IPS DF 4.7 (cell line): ENCODE measurements around the gene TCF7L2.
"Not testable (repeated sequence)": the region's sequence is repeated elsewhere in the genome, so short reads cannot be mapped to it uniquely, and the experiment has no call there.

Source experiments
- DNase-seq: peaks from one replicate; pipeline ENCODE4 v3.0.0-alpha.2; 2013; ENCODE audit warnings: low spot score; ENCODE audit errors: extremely low read depth

TCF7L2 gene

GRCh38 chr10:113091920-113092319 lies 141.9 kb downstream of the TCF7L2 start:
- DNase-seq = no peak

GRCh38 chr10:113093188-113094113 lies 143.4 kb downstream of the TCF7L2 start:
- no peak for DNase-seq

- DNase-seq = no peak
These were observed 144.1 kb downstream of the TCF7L2 start for GRCh38 chr10:113094114-113094486.

GRCh38 chr10:113095419-113096127 lies 145.5 kb downstream of the TCF7L2 start:
- DNase-seq = no peak

- DNase-seq = no peak
These were observed 146.3 kb downstream of the TCF7L2 start for GRCh38 chr10:113096128-113096996.

GRCh38 chr10:113097036-113097435 lies 147.0 kb downstream of the TCF7L2 start:
- DNase-seq = no peak

GRCh38 chr10:113099431-113100183 lies 149.6 kb downstream of the TCF7L2 start:
- no peak for DNase-seq

GRCh38 chr10:113100281-113100680 lies 150.2 kb downstream of the TCF7L2 start:
- DNase-seq = no peak

- no peak for DNase-seq
These were observed 153.2 kb downstream of the TCF7L2 start for GRCh38 chr10:113103131-113103840.

- no peak for DNase-seq
These were observed 154.0 kb downstream of the TCF7L2 start for GRCh38 chr10:113104047-113104446.

- peak; percentile 30 for DNase-seq
These were observed 158.3 kb downstream of the TCF7L2 start for GRCh38 chr10:113108194-113108835.

- no peak for DNase-seq
These were observed 158.9 kb downstream of the TCF7L2 start for GRCh38 chr10:113108948-113109347.

GRCh38 chr10:113109482-113109881 lies 159.4 kb downstream of the TCF7L2 start:
- not testable (repeated sequence) for DNase-seq

GRCh38 chr10:113111260-113111659 lies 161.2 kb downstream of the TCF7L2 start:
- no peak for DNase-seq

GRCh38 chr10:113111900-113112853 lies 162.1 kb downstream of the TCF7L2 start:
- no peak for DNase-seq

GRCh38 chr10:113113241-113113640 lies 163.2 kb downstream of the TCF7L2 start:
- no peak for DNase-seq

GRCh38 chr10:113113918-113114317 lies 163.9 kb downstream of the TCF7L2 start:
- DNase-seq = no peak

GRCh38 chr10:113115556-113115955 lies 165.5 kb downstream of the TCF7L2 start:
- no peak for DNase-seq

GRCh38 chr10:113118882-113119281 lies 168.8 kb downstream of the TCF7L2 start:
- DNase-seq = no peak
